IMR-90 (cell line): ENCODE measurements around the gene GRM4. TPM values are rescaled to one million over a fixed set of nuclear protein-coding genes. Genes with fewer than 3 reads are reported as not detected.

Source experiments
- ATAC-seq: fragments of 200-7000 bp; cut with Tn5 transposase; 2 replicates; pipeline ENCODE4 v1.9.1; 2020; ENCODE audit warnings: low read depth, mild to moderate bottlenecking, moderate library complexity
- BruUV-seq: library from RNA; stranded (reverse); fragments of 400-500 nt; replicated peaks from 2 replicates; lab custom pipeline; 2021; lab: Mats Ljungman, UMichigan
- CTCF ChIA-PET: fragments of 300-600 bp; formaldehyde crosslinking; extraction: SDS; loops from one replicate; lab custom pipeline; 2021; ENCODE audit warnings: antibody characterized with exemption; lab: Yijun Ruan, JAX
- POLR2A ChIA-PET: fragments of 300-600 bp; sonication (Branson Sonifier 250); formaldehyde crosslinking; loops from one replicate; lab custom pipeline; 2022; ENCODE audit warnings: antibody characterized with exemption; ENCODE audit not compliant: unreplicated experiment; lab: Charles Lee
- DNase-seq: peaks from one replicate; pipeline ENCODE4 v3.0.0; 2013
- H2AFZ ChIP-seq: replicated peaks from 2 replicates; pipeline ENCODE3; 2013; ENCODE audit warnings: low read length, mild to moderate bottlenecking; ENCODE audit not compliant: poor library complexity
- H2AK5ac ChIP-seq: 2 replicates; pipeline ENCODE4 v1.6.1; 2013; ENCODE audit warnings: low read depth, low read length, inconsistent platforms
- H2AK9ac ChIP-seq: replicated peaks from 2 replicates; pipeline ENCODE3; 2013; ENCODE audit warnings: mild to moderate bottlenecking, low read depth, low read length, moderate library complexity; ENCODE audit not compliant: poor library complexity
- H2BK120ac ChIP-seq: 2 replicates; pipeline ENCODE4 v1.6.1; 2013; ENCODE audit warnings: low read depth, low read length, inconsistent platforms
- H2BK15ac ChIP-seq: 3 replicates; pipeline ENCODE4 v1.6.1; 2013; ENCODE audit warnings: low read depth, low read length, inconsistent platforms
- H2BK20ac ChIP-seq: 2 replicates; pipeline ENCODE4 v1.6.1; 2013; ENCODE audit warnings: low read depth, mild to moderate bottlenecking, inconsistent platforms, low read length, moderate library complexity
- H2BK5ac ChIP-seq: 2 replicates; pipeline ENCODE4 v1.6.1; 2013; ENCODE audit warnings: mild to moderate bottlenecking, low read depth, low read length, inconsistent platforms; ENCODE audit not compliant: poor library complexity, severe bottlenecking
- H3K14ac ChIP-seq: replicated peaks from 2 replicates; pipeline ENCODE4 v1.6.1; 2013; ENCODE audit warnings: low read depth, low read length, inconsistent platforms
- H3K18ac ChIP-seq: 2 replicates; pipeline ENCODE4 v1.6.1; 2013; ENCODE audit warnings: low read depth, low read length, control low read depth
- H3K23ac ChIP-seq: 2 replicates; pipeline ENCODE4 v1.6.1; 2013; ENCODE audit warnings: low read depth, low read length, inconsistent platforms
- H3K27ac ChIP-seq: 2 replicates; pipeline ENCODE4 v1.5.1; 2013; ENCODE audit warnings: mild to moderate bottlenecking, control low read depth, low read length; ENCODE audit not compliant: insufficient read depth
- H3K27me3 ChIP-seq: 2 replicates; pipeline ENCODE4 v1.6.1; 2013; ENCODE audit warnings: low read length; ENCODE audit not compliant: control insufficient read depth, insufficient read depth
- H3K36me3 ChIP-seq: 2 replicates; pipeline ENCODE4 v1.6.1; 2013; ENCODE audit warnings: low read length, mixed read lengths; ENCODE audit not compliant: control insufficient read depth, insufficient read depth
- H3K4ac ChIP-seq: 2 replicates; pipeline ENCODE4 v1.6.1; 2013; ENCODE audit warnings: low read depth, low read length, inconsistent platforms
- H3K4me1 ChIP-seq: 2 replicates; pipeline ENCODE4 v1.6.1; 2013; ENCODE audit warnings: low read length, mixed read lengths; ENCODE audit not compliant: control insufficient read depth, insufficient read depth
- H3K4me2 ChIP-seq: 2 replicates; pipeline ENCODE4 v1.6.1; 2013; ENCODE audit warnings: low read depth, mild to moderate bottlenecking, control low read depth, low read length, moderate library complexity
- H3K4me3 ChIP-seq: 2 replicates; pipeline ENCODE4 v1.5.1; 2013; ENCODE audit warnings: low read depth, mild to moderate bottlenecking, control low read depth, low read length, moderate library complexity; ENCODE audit not compliant: insufficient read depth
- H3K56ac ChIP-seq: 2 replicates; pipeline ENCODE4 v1.6.1; 2013; ENCODE audit warnings: low read length, inconsistent platforms; ENCODE audit not compliant: insufficient read depth; ENCODE audit errors: extremely low read depth
- H3K79me1 ChIP-seq, 2 experiments: 2 replicates each; pipeline ENCODE4 v1.6.1; 2013; ENCODE audit warnings: low read length in 2 of 2, inconsistent platforms in 1 of 2, low read depth in 1 of 2
- H3K9ac ChIP-seq: 2 replicates; pipeline ENCODE4 v1.6.1; 2013; ENCODE audit warnings: low read depth, low read length, control low read depth
- H3K9me1 ChIP-seq: 2 replicates; pipeline ENCODE4 v1.6.1; 2013; ENCODE audit warnings: low read length, inconsistent platforms; ENCODE audit not compliant: insufficient read depth
- H3K9me3 ChIP-seq: 2 replicates; pipeline ENCODE4 v1.6.1; 2013; ENCODE audit warnings: low read length; ENCODE audit not compliant: control insufficient read depth, insufficient read depth
- H4K20me1 ChIP-seq: 2 replicates; pipeline ENCODE4 v1.6.1; 2013; ENCODE audit warnings: low read length, inconsistent platforms; ENCODE audit not compliant: insufficient read depth
- H4K5ac ChIP-seq: 2 replicates; pipeline ENCODE4 v1.6.1; 2013; ENCODE audit warnings: mild to moderate bottlenecking, low read depth, low read length, control low read depth
- H4K8ac ChIP-seq, 2 experiments: 2 replicates each; pipeline ENCODE4 v1.6.1; 2013; ENCODE audit warnings: low read depth in 2 of 2, low read length in 2 of 2, control low read depth in 1 of 2, inconsistent platforms in 1 of 2
- H4K91ac ChIP-seq: 2 replicates; pipeline ENCODE4 v1.6.1; 2013; ENCODE audit warnings: low read depth, low read length, inconsistent platforms; ENCODE audit not compliant: insufficient read depth
- BHLHE40 ChIP-seq: fragments of 150-350 bp; IDR thresholded peaks from 2 replicates; pipeline ENCODE4 v1.6.1; 2016; ENCODE audit warnings: mild to moderate bottlenecking, low read depth, low read length
- POLR2A ChIP-seq: IDR thresholded peaks from 2 replicates; pipeline ENCODE4 v1.6.1; 2012; ENCODE audit warnings: mild to moderate bottlenecking, low read depth, low read length
- RAD21 ChIP-seq: IDR thresholded peaks from 2 replicates; pipeline ENCODE4 v1.6.1; 2012; ENCODE audit warnings: low read length, improper control_type of control experiment
- RFX5 ChIP-seq: IDR thresholded peaks from 2 replicates; pipeline ENCODE4 v1.8.0; 2012; ENCODE audit warnings: low read depth, mild to moderate bottlenecking, low read length, moderate library complexity
- WGBS, 2 experiments: methylation state at CpG; one replicate each; pipeline versions ENCODE4 v1.1.5 to v1.1.7; 2013; ENCODE audit warnings: missing lambda C conversion rate in 2 of 2; ENCODE audit not compliant: insufficient read length in 1 of 2; ENCODE audit errors: extremely low coverage in 2 of 2; 5-methylcytosine and 5-hydroxymethylcytosine counted together
- dilution Hi-C: fragments of 300-500 bp; cut with HindIII; formaldehyde crosslinking; loops from one replicate; pipeline ENCODE4 v1.14.3; 2018; ENCODE audit warnings: low sequenced_read_pairs; ENCODE audit not compliant: unreplicated experiment
- in situ Hi-C: fragments of 300-500 bp; cut with MboI; formaldehyde crosslinking; loops from 3 replicates; pipeline ENCODE4 v1.14.3; 2019; ENCODE audit warnings: low sequenced_read_pairs, inconsistent platforms, mixed read lengths
- intact Hi-C: fragments of 100-400 bp; cut with micrococcal nuclease; formaldehyde crosslinking; loops from 2 replicates; pipeline ENCODE4 v1.10.0; 2022
- polyA plus RNA-seq, 3 experiments: library from polyadenylated mRNA; depleted of rRNA; stranded (reverse); fragments of >200 nt; gene quantifications; 2 replicates each; pipeline ENCODE4 v1.2.3, GENCODE V29; 2012; ENCODE audit warnings: low replicate concordance in 1 of 3
- total RNA-seq: library from RNA; depleted of rRNA; stranded (reverse); fragments of >200 nt; gene quantifications from 2 replicates; pipeline ENCODE4 v1.2.3, GENCODE V29; 2012
- TF ChIP-seq, protein P1 (sequence below): fragments of 150-350 bp; IDR thresholded peaks from 2 replicates; pipeline ENCODE4 v1.6.1; 2017; ENCODE audit warnings: mild to moderate bottlenecking, antibody characterized with exemption, low read length, low read depth

GRM4 gene
- total and polyA plus RNA-seq, 2 of the 4 experiments (the other 2 are of a cell fraction) = 0.02 TPM; not detected in 1

DNA sequence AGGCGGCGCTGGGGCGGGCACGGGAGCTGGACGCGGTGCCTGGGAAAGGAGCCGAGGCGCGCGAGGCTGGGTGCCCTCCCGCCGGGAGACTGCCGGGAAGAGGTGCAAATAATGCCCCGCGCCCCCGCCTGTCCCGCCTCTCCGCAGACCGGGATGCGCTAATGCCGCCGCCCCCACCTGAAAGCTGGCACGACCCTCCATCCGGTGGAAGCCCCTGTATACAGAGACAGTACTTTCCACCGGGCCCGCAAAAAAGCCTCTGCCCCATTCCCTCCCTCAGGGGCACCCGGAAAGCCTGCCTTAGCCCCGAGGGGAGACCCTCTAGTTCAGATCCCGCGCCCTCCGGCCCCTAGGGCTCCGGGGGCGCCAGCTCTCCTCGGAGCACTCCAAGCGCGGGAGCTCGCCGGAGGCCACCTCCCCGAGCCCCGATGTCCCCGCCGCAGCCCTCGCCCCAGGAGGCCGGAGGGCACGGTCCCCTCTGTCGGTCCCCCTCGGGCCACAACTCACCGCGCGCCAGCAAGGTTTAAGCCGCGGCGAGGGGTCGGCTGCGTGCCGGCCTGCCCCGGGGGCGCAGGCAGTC is 1.2 kb downstream of the GRM4 start:
- Histone ChIP-seq H3K36me3 (no peaks in the 10 kb centered on the region), H2BK5ac (no peak overlapping the region), H3K27me3 (peaks cover 88% of the 10 kb centered on the region), H3K4ac (no peak overlapping the region), H2BK120ac (no peak overlapping the region), H3K79me1 (no peaks in the 10 kb centered on the region), H4K8ac (no peak overlapping the region), H2AK5ac (no peak overlapping the region), H3K4me2 (no peak overlapping the region; the same call in 1 of the 2 replicates), H3K9me3 (no peaks in the 10 kb centered on the region), H3K14ac (no peak overlapping the region), H3K23ac (no peak overlapping the region), H4K5ac (no peak overlapping the region), H3K18ac (no peak overlapping the region), H2AK9ac (no peak overlapping the region), H3K4me1 (peaks cover 6% of the 10 kb centered on the region; the same call in 1 of the 2 replicates), H2AFZ (peak overlapping the region; percentile 74), H3K27ac (no peak overlapping the region), H2BK15ac (no peak overlapping the region), H2BK20ac (no peak overlapping the region), H3K9me1 (no peaks in the 10 kb centered on the region), H4K91ac (no peak overlapping the region), H3K9ac (no peak overlapping the region), H4K20me1 (no peaks in the 10 kb centered on the region; the same call in 1 of the 2 replicates), H3K56ac (no peak overlapping the region), H3K4me3 (no peak overlapping the region; the same call in 1 of the 2 replicates)
- DNase-seq = no peak
- intact Hi-C loops (no loop called here), dilution Hi-C loops (no loop called here), in situ Hi-C loops (no loop called here)
- no peak for ATAC-seq
- TF ChIP-seq BHLHE40 (no peak), POLR2A (no peak), RFX5 (no peak), RAD21 (no peak)
- TF ChIP-seq, protein P1, sequence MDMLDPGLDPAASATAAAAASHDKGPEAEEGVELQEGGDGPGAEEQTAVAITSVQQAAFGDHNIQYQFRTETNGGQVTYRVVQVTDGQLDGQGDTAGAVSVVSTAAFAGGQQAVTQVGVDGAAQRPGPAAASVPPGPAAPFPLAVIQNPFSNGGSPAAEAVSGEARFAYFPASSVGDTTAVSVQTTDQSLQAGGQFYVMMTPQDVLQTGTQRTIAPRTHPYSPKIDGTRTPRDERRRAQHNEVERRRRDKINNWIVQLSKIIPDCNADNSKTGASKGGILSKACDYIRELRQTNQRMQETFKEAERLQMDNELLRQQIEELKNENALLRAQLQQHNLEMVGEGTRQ = no peak
- WGBS, 2 experiments = 0% methylated on average over 37 of the region's 58 CpGs; no CpG with 5 or more reads in 1 of the 2 experiments
- CTCF ChIA-PET = interaction anchor here (1.1 kb wide), 1 partner anchor 89 kb away, joined by 3 read pairs; no protein-coding TSS in a partner anchor
- BruUV-seq = no TSS peak
- POLR2A ChIA-PET = no interaction called here
